Activated CD8-positive, alpha-beta memory T cell treated with anti-CD3 and anti-CD28 coated beads, Interleukin-2, amount 50 U/mL, for 1 hour (primary cell): ENCODE data around the gene TANC1.

Source experiments
- DNase-seq: peaks from one replicate; pipeline ENCODE4 v3.0.0-alpha.2; 2020; ENCODE audit errors: extremely low read depth

TANC1 gene

GRCh38 chr2:158994920-158995676 is 26.7 kb downstream of the TANC1 start:
- DNase-seq: no peak

GRCh38 chr2:158995677-158996049 is 27.2 kb downstream of the TANC1 start:
- no peak for DNase-seq

- no peak for DNase-seq
These were observed 28.0 kb downstream of the TANC1 start for GRCh38 chr2:158996378-158996993.

- DNase-seq: no peak
These were observed 28.8 kb downstream of the TANC1 start for GRCh38 chr2:158997037-158997790.

- DNase-seq: no peak
These were observed 30.3 kb downstream of the TANC1 start for GRCh38 chr2:158998551-158999248.

GRCh38 chr2:158999458-158999857 is 31.0 kb downstream of the TANC1 start:
- DNase-seq: no peak

- DNase-seq: no peak
These were observed 31.6 kb downstream of the TANC1 start for GRCh38 chr2:159000072-159000471.

- no peak for DNase-seq
These were observed 34.1 kb downstream of the TANC1 start for GRCh38 chr2:159002462-159003111.

- no peak for DNase-seq
These were observed 35.1 kb downstream of the TANC1 start for GRCh38 chr2:159003555-159003954.

- no peak for DNase-seq
These were observed 36.4 kb downstream of the TANC1 start for GRCh38 chr2:159004849-159005248.

- no peak for DNase-seq
These were observed 41.5 kb downstream of the TANC1 start for GRCh38 chr2:159009940-159010339.

GRCh38 chr2:159010340-159010739 is 41.9 kb downstream of the TANC1 start:
- DNase-seq: no peak

- no peak for DNase-seq
These were observed 42.5 kb downstream of the TANC1 start for GRCh38 chr2:159010963-159011362.

GRCh38 chr2:159012142-159012541 is 43.7 kb downstream of the TANC1 start:
- DNase-seq: no peak

- DNase-seq: no peak
These were observed 44.7 kb downstream of the TANC1 start for GRCh38 chr2:159013103-159013502.

GRCh38 chr2:159015174-159015573 is 46.7 kb downstream of the TANC1 start:
- DNase-seq: no peak

- DNase-seq: no peak
These were observed 47.4 kb downstream of the TANC1 start for GRCh38 chr2:159015823-159016222.

GRCh38 chr2:159017837-159018236 is 49.4 kb downstream of the TANC1 start:
- no peak for DNase-seq

- DNase-seq: no peak
These were observed 50.6 kb downstream of the TANC1 start for GRCh38 chr2:159019021-159019420.

GRCh38 chr2:159022019-159022418 is 53.6 kb downstream of the TANC1 start:
- DNase-seq: no peak

GRCh38 chr2:159026170-159026569 is 57.7 kb downstream of the TANC1 start:
- DNase-seq: no peak

GRCh38 chr2:159028776-159029175 is 60.3 kb downstream of the TANC1 start:
- no peak for DNase-seq
